Activated CD4-positive, alpha-beta T cell treated with anti-CD3 and anti-CD28 coated beads for 36 hours (primary cell): ENCODE results near the gene RAI1. TPM values are rescaled to one million over a fixed set of nuclear protein-coding genes. Genes with fewer than 3 reads are reported as not detected.

Experiments used
- ATAC-seq: fragments of 200-7000 bp; cut with Tn5 transposase; one replicate; pipeline ENCODE4 v1.10.0; 2021; ENCODE audit warnings: mild to moderate bottlenecking, moderate library complexity
- CTCF ChIA-PET: fragments of 350-600 bp; sonication (Branson Sonifier 250); formaldehyde crosslinking; loops from one replicate; lab custom pipeline; 2021; ENCODE audit warnings: antibody characterized with exemption; lab: Charles Lee
- POLR2A ChIA-PET: fragments of 350-600 bp; sonication (Branson Sonifier 250); formaldehyde crosslinking; loops from one replicate; lab custom pipeline; 2021; ENCODE audit warnings: antibody characterized with exemption, inconsistent platforms; lab: Charles Lee
- DNase-seq: peaks from one replicate; pipeline ENCODE4 v3.0.0-alpha.2; 2020
- H3K27ac Mint-ChIP-seq: one replicate; pipeline ENCODE4 v1.8.0; 2021; ENCODE audit warnings: mixed read lengths
- H3K27me3 Mint-ChIP-seq: one replicate; pipeline ENCODE4 v1.8.0; 2021; ENCODE audit warnings: mixed read lengths
- H3K36me3 Mint-ChIP-seq: one replicate; pipeline ENCODE4 v1.8.0; 2021; ENCODE audit warnings: low read depth, mixed read lengths
- H3K4me1 Mint-ChIP-seq: one replicate; pipeline ENCODE4 v1.8.0; 2021; ENCODE audit warnings: mixed read lengths
- H3K4me3 Mint-ChIP-seq: one replicate; pipeline ENCODE4 v1.8.0; 2021; ENCODE audit warnings: mild to moderate bottlenecking, moderate library complexity, mixed read lengths
- H3K9me3 Mint-ChIP-seq: one replicate; pipeline ENCODE4 v1.8.0; 2021; ENCODE audit warnings: low read depth, mixed read lengths
- intact Hi-C, 2 experiments: fragments of 100-400 bp; cut with DNase I in 1 of 2; cut with micrococcal nuclease in 1 of 2; formaldehyde crosslinking; loops; one replicate each; pipeline versions ENCODE4 v1.14.2 to v1.15.1; 2022 to 2024; cut with DNase I, micrococcal nuclease
- total RNA-seq, 2 experiments: library from RNA; stranded (reverse); gene quantifications; one replicate each; pipeline ENCODE4 v1.2.3, GENCODE V29; 2021

RAI1 gene
- total RNA-seq, 2 experiments from 2014 or later = 13.6 to 16.4 TPM

- Mint-ChIP-seq H3K27me3 (no peaks in the 10 kb centered on the region), H3K4me3 (no peak overlapping the region), H3K36me3 (no peaks in the 10 kb centered on the region), H3K4me1 (peaks cover 31% of the 10 kb centered on the region), H3K27ac (no peak overlapping the region), H3K9me3 (no peaks in the 10 kb centered on the region)
- DNase-seq (no peak), ATAC-seq (no peak)
- POLR2A ChIA-PET = no interaction called here
- CTCF ChIA-PET = interaction anchor here (0.5 to 0.9 kb wide), 2 partner anchors 9 to 103 kb away, joined by 3 read pairs; no protein-coding TSS in a partner anchor
- intact Hi-C loops = no loop called here
Measured at GRCh38 chr17:17745476-17746455, 64.5 kb downstream of the RAI1 start.

GRCh38 chr17:17748179-17748578, 66.9 kb downstream of the RAI1 start:
- peaks cover 44% of the 10 kb centered on the region for H3K4me1 Mint-ChIP-seq
- intact Hi-C loops = no loop called here

DNA sequence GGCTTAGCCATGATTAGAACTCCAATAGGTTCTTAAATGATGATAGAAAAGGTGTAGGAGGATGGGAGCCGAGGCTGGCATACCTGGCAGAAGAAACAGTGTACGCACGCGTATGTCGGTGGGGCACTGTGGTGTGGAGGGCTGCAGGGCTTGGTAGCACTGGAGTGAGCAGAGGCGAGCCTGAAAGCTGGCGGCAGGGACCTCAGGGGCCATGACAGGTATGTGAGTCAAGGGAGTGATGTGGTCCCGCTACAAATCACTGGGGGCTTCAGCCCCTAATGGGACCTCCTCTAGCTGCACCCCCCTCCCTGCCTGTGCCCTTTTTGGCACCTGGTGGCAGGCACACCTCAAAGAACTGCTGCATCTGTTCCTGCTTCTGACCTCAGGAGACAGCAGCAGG, 67.3 kb downstream of the RAI1 start:
- no peaks in the 10 kb centered on the region for H3K27me3 Mint-ChIP-seq
- H3K27ac Mint-ChIP-seq = peak overlapping the region; percentile 83
- DNase-seq (no peak), ATAC-seq (no peak)
- H3K4me1 Mint-ChIP-seq = peaks cover 48% of the 10 kb centered on the region
- H3K4me3 Mint-ChIP-seq = no peak overlapping the region
- no peaks in the 10 kb centered on the region for H3K36me3 Mint-ChIP-seq
- intact Hi-C loops = no loop called here
- ChIA-PET POLR2A (interaction anchor here (1.3 kb wide), 1 partner anchor 53 kb away, joined by 5 read pairs; no protein-coding TSS in a partner anchor), CTCF (interaction anchor here (0.7 to 0.8 kb wide), 2 partner anchors 43 to 213 kb away, joined by 3 read pairs; no protein-coding TSS in a partner anchor)
- no peaks in the 10 kb centered on the region for H3K9me3 Mint-ChIP-seq

More at GRCh38 chr17:17748179-17748578, 66.9 kb downstream of the RAI1 start:
- H3K27ac Mint-ChIP-seq = peak overlapping the region; percentile 39
- H3K27me3 Mint-ChIP-seq = no peaks in the 10 kb centered on the region
- no peaks in the 10 kb centered on the region for H3K36me3 Mint-ChIP-seq
- POLR2A ChIA-PET = no interaction called here
- H3K9me3 Mint-ChIP-seq = no peaks in the 10 kb centered on the region
- CTCF ChIA-PET = interaction anchor here (0.7 to 0.8 kb wide), 2 partner anchors 43 to 213 kb away, joined by 3 read pairs; no protein-coding TSS in a partner anchor
- ATAC-seq (no peak), DNase-seq (no peak)
- no peak overlapping the region for H3K4me3 Mint-ChIP-seq

DNA sequence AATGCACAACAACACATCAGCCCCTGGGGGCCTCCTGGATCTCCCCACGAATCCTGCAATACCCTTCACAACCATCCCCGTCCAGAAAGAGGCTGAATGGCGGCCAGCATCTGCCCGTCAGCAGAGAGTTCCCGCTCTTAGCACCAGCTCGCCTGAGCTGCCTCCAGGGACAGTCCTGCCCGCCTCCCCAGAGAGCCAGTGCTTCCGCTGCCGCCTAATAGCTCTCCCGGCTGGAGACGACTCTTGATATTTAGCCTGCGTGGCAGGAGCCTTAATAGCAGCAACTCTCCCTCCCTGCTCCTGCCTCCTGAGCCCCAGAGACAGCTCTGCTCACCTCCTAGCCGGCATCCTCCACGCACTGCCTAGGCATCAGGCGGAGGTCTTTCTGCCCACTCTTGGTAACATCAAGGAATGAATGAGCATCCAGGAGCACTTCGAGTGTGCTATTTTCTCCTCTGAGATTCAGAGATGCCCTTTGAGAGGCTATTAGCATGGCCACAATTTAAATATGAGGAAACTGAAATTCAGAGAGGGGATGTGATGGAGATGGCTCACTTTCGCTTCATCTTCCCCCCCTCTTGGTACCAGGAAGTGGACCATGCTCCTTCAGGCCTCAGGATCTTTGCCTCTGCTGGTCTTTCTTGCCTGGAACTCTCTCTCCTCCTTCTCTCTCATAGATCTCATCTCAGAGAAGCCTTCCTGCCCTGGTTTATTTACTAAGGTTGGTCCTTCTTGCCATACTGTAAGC, 67.9 kb downstream of the RAI1 start:
- ATAC-seq = no peak
- no peaks in the 10 kb centered on the region for H3K9me3 Mint-ChIP-seq
- ChIA-PET POLR2A (interaction anchor here (0.6 to 1.3 kb wide), 2 partner anchors 31 to 53 kb away, joined by 3 to 5 read pairs; no protein-coding TSS in a partner anchor), CTCF (interaction anchor here (0.6 to 1.2 kb wide), 3 partner anchors 21 to 130 kb away, joined by 3 to 4 read pairs (median 3); no protein-coding TSS in a partner anchor)
- no peaks in the 10 kb centered on the region for H3K27me3 Mint-ChIP-seq
- H3K4me1 Mint-ChIP-seq = peaks cover 52% of the 10 kb centered on the region
- intact Hi-C loops = no loop called here
- H3K36me3 Mint-ChIP-seq = no peaks in the 10 kb centered on the region
- no peak for DNase-seq
- no peak overlapping the region for H3K4me3 Mint-ChIP-seq
- peak overlapping the region; percentile 83 for H3K27ac Mint-ChIP-seq

- no peaks in the 10 kb centered on the region for H3K36me3 Mint-ChIP-seq
- peaks cover 52% of the 10 kb centered on the region for H3K4me1 Mint-ChIP-seq
- no peaks in the 10 kb centered on the region for H3K9me3 Mint-ChIP-seq
- DNase-seq (peak; percentile 76), ATAC-seq (peak; percentile 15)
- CTCF ChIA-PET = interaction anchor here (0.6 to 1.2 kb wide), 3 partner anchors 21 to 131 kb away, joined by 3 to 4 read pairs (median 3); no protein-coding TSS in a partner anchor
- peak overlapping the region; percentile 83 for H3K27ac Mint-ChIP-seq
- intact Hi-C loops = loop anchor here (2.0 to 5.0 kb wide), 5 partner anchors 72 to 468 kb away; partner anchors contain the start of genes COPS3 (in 1 of the 2), DRG2 (in 1 of the 2) and SREBF1 (in 1 of the 2)
- POLR2A ChIA-PET = interaction anchor here (1.3 kb wide), 1 partner anchor 54 kb away, joined by 5 read pairs; no protein-coding TSS in a partner anchor
- no peak overlapping the region for H3K4me3 Mint-ChIP-seq
- H3K27me3 Mint-ChIP-seq = no peaks in the 10 kb centered on the region
Measured at GRCh38 chr17:17749921-17750320, 68.7 kb downstream of the RAI1 start.

DNA sequence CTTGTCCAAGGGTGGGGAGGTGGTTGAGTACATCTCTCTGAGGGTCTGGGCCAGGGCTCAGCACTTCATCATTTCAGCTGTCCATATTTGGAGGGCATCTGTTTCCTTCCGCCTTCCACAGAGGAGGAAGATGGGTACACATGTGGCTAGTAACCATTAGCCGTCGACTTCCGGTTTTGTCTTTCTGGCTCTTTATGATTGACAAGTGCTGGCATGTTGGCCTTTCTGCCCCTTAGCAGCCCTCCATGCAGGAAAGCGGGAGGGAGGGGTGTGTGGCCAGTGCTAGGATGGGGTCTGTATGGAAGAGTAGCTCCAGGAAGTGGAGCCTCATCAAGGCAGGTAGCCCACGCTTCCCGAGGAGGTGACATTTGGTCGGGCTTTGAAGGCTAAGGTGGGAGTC, 69.6 kb downstream of the RAI1 start:
- H3K27ac Mint-ChIP-seq = peak overlapping the region; percentile 99
- ChIA-PET CTCF (interaction anchor here (0.6 to 0.8 kb wide), 3 partner anchors 28 to 392 kb away, joined by 3 to 4 read pairs (median 4); no protein-coding TSS in a partner anchor), POLR2A (no interaction called here)
- no peaks in the 10 kb centered on the region for H3K36me3 Mint-ChIP-seq
- H3K4me3 Mint-ChIP-seq = peak overlapping the region; percentile 68
- ATAC-seq (peak; percentile 20), DNase-seq (peak; percentile 62)
- H3K9me3 Mint-ChIP-seq = no peaks in the 10 kb centered on the region
- peaks cover 57% of the 10 kb centered on the region for H3K4me1 Mint-ChIP-seq
- intact Hi-C loops = loop anchor here (2.0 to 5.0 kb wide), 5 partner anchors 71 to 469 kb away; partner anchors contain the start of genes COPS3 (in 1 of the 2), DRG2 (in 1 of the 2) and SREBF1 (in 1 of the 2)
- no peaks in the 10 kb centered on the region for H3K27me3 Mint-ChIP-seq

GRCh38 chr17:17751489-17752088, 70.3 kb downstream of the RAI1 start:
- Mint-ChIP-seq H3K36me3 (no peaks in the 10 kb centered on the region), H3K27me3 (no peaks in the 10 kb centered on the region), H3K4me3 (peak overlapping the region; percentile 68), H3K4me1 (peaks cover 61% of the 10 kb centered on the region), H3K27ac (peak overlapping the region; percentile 99), H3K9me3 (no peaks in the 10 kb centered on the region)
- intact Hi-C loops = loop anchor here (1.0 to 5.0 kb wide), 19 partner anchors 31 to 563 kb away; partner anchors contain the start of genes ATPAF2 (in 2 of the 2), COPS3 (in 2 of the 2), DRC3 (in 2 of the 2) and GID4 (in 2 of the 2)
- ChIA-PET POLR2A (no interaction called here), CTCF (interaction anchor here (0.6 kb wide), 1 partner anchor 28 kb away, joined by 4 read pairs; no protein-coding TSS in a partner anchor)
- DNase-seq (peak; percentile 59), ATAC-seq (peak; percentile 21)

- intact Hi-C loops = loop anchor here (1.0 to 5.0 kb wide), 18 partner anchors 31 to 563 kb away; partner anchors contain the start of genes ATPAF2 (in 2 of the 2), COPS3 (in 2 of the 2), DRC3 (in 2 of the 2) and GID4 (in 2 of the 2)
- no peaks in the 10 kb centered on the region for H3K27me3 Mint-ChIP-seq
- peaks cover 68% of the 10 kb centered on the region for H3K4me1 Mint-ChIP-seq
- H3K27ac Mint-ChIP-seq = peak overlapping the region; percentile 99
- ATAC-seq = peak; percentile 89
- DNase-seq = peak; percentile 99
- H3K4me3 Mint-ChIP-seq = peak overlapping the region; percentile 85
- ChIA-PET POLR2A (no interaction called here), CTCF (no interaction called here)
- H3K9me3 Mint-ChIP-seq = no peaks in the 10 kb centered on the region
- no peaks in the 10 kb centered on the region for H3K36me3 Mint-ChIP-seq
Measured at GRCh38 chr17:17752089-17752820, 71.0 kb downstream of the RAI1 start.

- Mint-ChIP-seq H3K27me3 (no peaks in the 10 kb centered on the region), H3K27ac (peak overlapping the region; percentile 98), H3K4me1 (peaks cover 74% of the 10 kb centered on the region), H3K36me3 (no peaks in the 10 kb centered on the region), H3K9me3 (no peaks in the 10 kb centered on the region), H3K4me3 (peak overlapping the region; percentile 85)
- POLR2A ChIA-PET = no interaction called here
- no peak for ATAC-seq
- CTCF ChIA-PET = no interaction called here
- intact Hi-C loops = loop anchor here (1.0 to 5.0 kb wide), 18 partner anchors 30 to 562 kb away; partner anchors contain the start of genes ATPAF2 (in 2 of the 2), COPS3 (in 2 of the 2), DRC3 (in 2 of the 2) and GID4 (in 2 of the 2)
- no peak for DNase-seq
Measured at GRCh38 chr17:17752821-17753321, 71.6 kb downstream of the RAI1 start.
